IMR-90 (cell line): Measurements from ENCODE around the gene TAS1R1. TPM values are rescaled to one million over a fixed set of nuclear protein-coding genes. Genes with fewer than 3 reads are reported as not detected.

Experiments used
- ATAC-seq: fragments of 200-7000 bp; cut with Tn5 transposase; 2 replicates; pipeline ENCODE4 v1.9.1; 2020; ENCODE audit warnings: low read depth, mild to moderate bottlenecking, moderate library complexity
- BruUV-seq: library from RNA; stranded (reverse); fragments of 400-500 nt; replicated peaks from 2 replicates; lab custom pipeline; 2021; lab: Mats Ljungman, UMichigan
- CTCF ChIA-PET: fragments of 300-600 bp; formaldehyde crosslinking; extraction: SDS; loops from one replicate; lab custom pipeline; 2021; ENCODE audit warnings: antibody characterized with exemption; lab: Yijun Ruan, JAX
- POLR2A ChIA-PET: fragments of 300-600 bp; sonication (Branson Sonifier 250); formaldehyde crosslinking; loops from one replicate; lab custom pipeline; 2022; ENCODE audit warnings: antibody characterized with exemption; ENCODE audit not compliant: unreplicated experiment; lab: Charles Lee
- DNase-seq: peaks from one replicate; pipeline ENCODE4 v3.0.0; 2013
- H2AFZ ChIP-seq: replicated peaks from 2 replicates; pipeline ENCODE3; 2013; ENCODE audit warnings: low read length, mild to moderate bottlenecking; ENCODE audit not compliant: poor library complexity
- H2AK5ac ChIP-seq: 2 replicates; pipeline ENCODE4 v1.6.1; 2013; ENCODE audit warnings: low read depth, low read length, inconsistent platforms
- H2AK9ac ChIP-seq: replicated peaks from 2 replicates; pipeline ENCODE3; 2013; ENCODE audit warnings: mild to moderate bottlenecking, low read depth, low read length, moderate library complexity; ENCODE audit not compliant: poor library complexity
- H2BK120ac ChIP-seq: 2 replicates; pipeline ENCODE4 v1.6.1; 2013; ENCODE audit warnings: low read depth, low read length, inconsistent platforms
- H2BK15ac ChIP-seq: 3 replicates; pipeline ENCODE4 v1.6.1; 2013; ENCODE audit warnings: low read depth, low read length, inconsistent platforms
- H2BK20ac ChIP-seq: 2 replicates; pipeline ENCODE4 v1.6.1; 2013; ENCODE audit warnings: low read depth, mild to moderate bottlenecking, inconsistent platforms, low read length, moderate library complexity
- H2BK5ac ChIP-seq: 2 replicates; pipeline ENCODE4 v1.6.1; 2013; ENCODE audit warnings: mild to moderate bottlenecking, low read depth, low read length, inconsistent platforms; ENCODE audit not compliant: poor library complexity, severe bottlenecking
- H3K14ac ChIP-seq: replicated peaks from 2 replicates; pipeline ENCODE4 v1.6.1; 2013; ENCODE audit warnings: low read depth, low read length, inconsistent platforms
- H3K18ac ChIP-seq: 2 replicates; pipeline ENCODE4 v1.6.1; 2013; ENCODE audit warnings: low read depth, low read length, control low read depth
- H3K23ac ChIP-seq: 2 replicates; pipeline ENCODE4 v1.6.1; 2013; ENCODE audit warnings: low read depth, low read length, inconsistent platforms
- H3K27ac ChIP-seq: 2 replicates; pipeline ENCODE4 v1.5.1; 2013; ENCODE audit warnings: mild to moderate bottlenecking, control low read depth, low read length; ENCODE audit not compliant: insufficient read depth
- H3K27me3 ChIP-seq: 2 replicates; pipeline ENCODE4 v1.6.1; 2013; ENCODE audit warnings: low read length; ENCODE audit not compliant: control insufficient read depth, insufficient read depth
- H3K36me3 ChIP-seq: 2 replicates; pipeline ENCODE4 v1.6.1; 2013; ENCODE audit warnings: low read length, mixed read lengths; ENCODE audit not compliant: control insufficient read depth, insufficient read depth
- H3K4ac ChIP-seq: 2 replicates; pipeline ENCODE4 v1.6.1; 2013; ENCODE audit warnings: low read depth, low read length, inconsistent platforms
- H3K4me1 ChIP-seq: 2 replicates; pipeline ENCODE4 v1.6.1; 2013; ENCODE audit warnings: low read length, mixed read lengths; ENCODE audit not compliant: control insufficient read depth, insufficient read depth
- H3K4me2 ChIP-seq: 2 replicates; pipeline ENCODE4 v1.6.1; 2013; ENCODE audit warnings: low read depth, mild to moderate bottlenecking, control low read depth, low read length, moderate library complexity
- H3K4me3 ChIP-seq: 2 replicates; pipeline ENCODE4 v1.5.1; 2013; ENCODE audit warnings: low read depth, mild to moderate bottlenecking, control low read depth, low read length, moderate library complexity; ENCODE audit not compliant: insufficient read depth
- H3K56ac ChIP-seq: 2 replicates; pipeline ENCODE4 v1.6.1; 2013; ENCODE audit warnings: low read length, inconsistent platforms; ENCODE audit not compliant: insufficient read depth; ENCODE audit errors: extremely low read depth
- H3K79me1 ChIP-seq, 2 experiments: 2 replicates each; pipeline ENCODE4 v1.6.1; 2013; ENCODE audit warnings: low read length in 2 of 2, inconsistent platforms in 1 of 2, low read depth in 1 of 2
- H3K9ac ChIP-seq: 2 replicates; pipeline ENCODE4 v1.6.1; 2013; ENCODE audit warnings: low read depth, low read length, control low read depth
- H3K9me1 ChIP-seq: 2 replicates; pipeline ENCODE4 v1.6.1; 2013; ENCODE audit warnings: low read length, inconsistent platforms; ENCODE audit not compliant: insufficient read depth
- H3K9me3 ChIP-seq: 2 replicates; pipeline ENCODE4 v1.6.1; 2013; ENCODE audit warnings: low read length; ENCODE audit not compliant: control insufficient read depth, insufficient read depth
- H4K20me1 ChIP-seq: 2 replicates; pipeline ENCODE4 v1.6.1; 2013; ENCODE audit warnings: low read length, inconsistent platforms; ENCODE audit not compliant: insufficient read depth
- H4K5ac ChIP-seq: 2 replicates; pipeline ENCODE4 v1.6.1; 2013; ENCODE audit warnings: mild to moderate bottlenecking, low read depth, low read length, control low read depth
- H4K8ac ChIP-seq, 2 experiments: 2 replicates each; pipeline ENCODE4 v1.6.1; 2013; ENCODE audit warnings: low read depth in 2 of 2, low read length in 2 of 2, control low read depth in 1 of 2, inconsistent platforms in 1 of 2
- H4K91ac ChIP-seq: 2 replicates; pipeline ENCODE4 v1.6.1; 2013; ENCODE audit warnings: low read depth, low read length, inconsistent platforms; ENCODE audit not compliant: insufficient read depth
- CEBPB ChIP-seq: IDR thresholded peaks from 2 replicates; pipeline ENCODE4 v1.6.1; 2012; ENCODE audit warnings: low read depth, low read length, improper control_type of control experiment
- MAFK ChIP-seq: IDR thresholded peaks from 2 replicates; pipeline ENCODE4 v1.6.1; 2012; ENCODE audit warnings: low read depth, low read length, improper control_type of control experiment
- MXI1 ChIP-seq: IDR thresholded peaks from 2 replicates; pipeline ENCODE4 v1.6.1; 2012; ENCODE audit warnings: low read depth, mild to moderate bottlenecking, low read length, moderate library complexity, borderline replicate concordance
- RAD21 ChIP-seq: IDR thresholded peaks from 2 replicates; pipeline ENCODE4 v1.6.1; 2012; ENCODE audit warnings: low read length, improper control_type of control experiment
- RFX5 ChIP-seq: IDR thresholded peaks from 2 replicates; pipeline ENCODE4 v1.8.0; 2012; ENCODE audit warnings: low read depth, mild to moderate bottlenecking, low read length, moderate library complexity
- SMC3 ChIP-seq: fragments of 150-350 bp; IDR thresholded peaks from 2 replicates; pipeline ENCODE4 v1.6.1; 2016; ENCODE audit warnings: low read depth, mild to moderate bottlenecking, antibody characterized with exemption, low read length, moderate library complexity
- USF2 ChIP-seq: fragments of 150-350 bp; IDR thresholded peaks from 2 replicates; pipeline ENCODE4 v1.6.1; 2017; ENCODE audit warnings: mild to moderate bottlenecking, antibody characterized with exemption, low read length, low read depth
- WGBS, 2 experiments: methylation state at CpG; one replicate each; pipeline versions ENCODE4 v1.1.5 to v1.1.7; 2013; ENCODE audit warnings: missing lambda C conversion rate in 2 of 2; ENCODE audit not compliant: insufficient read length in 1 of 2; ENCODE audit errors: extremely low coverage in 2 of 2; 5-methylcytosine and 5-hydroxymethylcytosine counted together
- dilution Hi-C: fragments of 300-500 bp; cut with HindIII; formaldehyde crosslinking; loops from one replicate; pipeline ENCODE4 v1.14.3; 2018; ENCODE audit warnings: low sequenced_read_pairs; ENCODE audit not compliant: unreplicated experiment
- in situ Hi-C: fragments of 300-500 bp; cut with MboI; formaldehyde crosslinking; loops from 3 replicates; pipeline ENCODE4 v1.14.3; 2019; ENCODE audit warnings: low sequenced_read_pairs, inconsistent platforms, mixed read lengths
- intact Hi-C: fragments of 100-400 bp; cut with micrococcal nuclease; formaldehyde crosslinking; loops from 2 replicates; pipeline ENCODE4 v1.10.0; 2022
- polyA plus RNA-seq, 3 experiments: library from polyadenylated mRNA; depleted of rRNA; stranded (reverse); fragments of >200 nt; gene quantifications; 2 replicates each; pipeline ENCODE4 v1.2.3, GENCODE V29; 2012; ENCODE audit warnings: low replicate concordance in 1 of 3
- total RNA-seq: library from RNA; depleted of rRNA; stranded (reverse); fragments of >200 nt; gene quantifications from 2 replicates; pipeline ENCODE4 v1.2.3, GENCODE V29; 2012
- TF ChIP-seq, protein P1 (sequence below): fragments of 150-350 bp; IDR thresholded peaks from 2 replicates; pipeline ENCODE4 v1.6.1; 2016; ENCODE audit warnings: low read depth, mild to moderate bottlenecking, low read length, moderate library complexity, borderline replicate concordance

Gene TAS1R1
- total and polyA plus RNA-seq, 2 of the 4 experiments (the other 2 are of a cell fraction) = 0.05 TPM; not detected in 1

DNA sequence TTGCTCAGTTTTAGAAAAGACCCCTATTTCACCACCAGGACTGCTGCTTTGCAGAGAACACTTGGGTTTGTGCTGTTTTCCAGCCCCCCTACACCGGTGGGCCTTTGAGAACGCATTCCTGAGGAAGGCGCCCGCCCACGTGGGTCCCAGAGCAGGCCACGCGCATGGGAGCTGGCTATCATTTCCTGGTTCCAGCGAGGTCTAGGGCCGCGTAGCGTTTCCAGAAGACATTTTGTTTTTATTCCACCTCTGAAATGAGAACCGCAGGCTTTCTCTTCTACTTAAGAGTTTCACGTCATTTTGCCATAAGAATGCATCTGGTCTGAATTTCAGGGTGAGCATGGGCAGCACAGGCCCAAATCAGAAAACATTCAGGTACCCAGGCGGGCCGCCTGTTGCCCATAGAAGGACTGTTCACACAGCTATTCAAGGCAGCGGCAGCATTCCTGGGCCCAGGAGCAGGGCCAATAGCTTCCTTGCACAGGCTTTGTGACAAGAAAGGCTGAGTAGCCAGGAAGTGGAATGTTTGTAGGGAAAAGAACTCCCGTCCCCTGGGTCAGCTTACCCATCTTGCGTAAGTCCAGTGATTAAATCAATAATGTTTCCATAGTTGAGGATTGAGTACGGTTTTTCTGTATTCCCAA lies 48.9 kb downstream of the TAS1R1 start:
- Histone ChIP-seq H2AFZ (peak overlapping the region; percentile 96), H2BK120ac (peak overlapping the region; percentile 95), H3K56ac (peak overlapping the region; percentile 94), H2BK20ac (peak overlapping the region; percentile 80), H4K5ac (peak overlapping the region; percentile 96), H2AK5ac (peak overlapping the region; percentile 79), H3K4ac (peak overlapping the region; percentile 85), H3K23ac (peak overlapping the region; percentile 84), H3K14ac (peak overlapping the region; percentile 95), H3K27me3 (no peaks in the 10 kb centered on the region), H3K4me2 (peak overlapping the region; percentile 75), H2BK15ac (peak overlapping the region; percentile 89), H2BK5ac (peak overlapping the region; percentile 96), H4K91ac (peak overlapping the region; percentile 96), H3K9me1 (peaks cover 10% of the 10 kb centered on the region), H3K9ac (peak overlapping the region; percentile 81), H2AK9ac (peak overlapping the region; percentile 88), H3K36me3 (peaks cover 3% of the 10 kb centered on the region; the same call in 1 of the 2 replicates), H3K27ac (peak overlapping the region; percentile 95), H4K20me1 (peaks cover 34% of the 10 kb centered on the region), H4K8ac (peak overlapping the region; percentile 98), H3K9me3 (no peaks in the 10 kb centered on the region), H3K4me3 (no peak overlapping the region), H3K18ac (peak overlapping the region; percentile 81), H3K79me1 (peaks cover 0 to 37% of the 10 kb centered on the region in 2 experiments; a peak in 2 of 4 replicates), H3K4me1 (peaks cover 14% of the 10 kb centered on the region)
- 10% methylated on average over 15 of the region's 19 CpGs; no CpG with 5 or more reads in 1 of the 2 experiments for WGBS, 2 experiments
- in situ Hi-C loops = no loop called here
- no TSS peak for BruUV-seq
- TF ChIP-seq MAFK (0 out of 2 replicates have a peak, but pooled peaks have one; percentile 29), USF2 (peak; percentile 67; the same call in 1 of the 2 replicates), MXI1 (peak; percentile 87; the same call in 1 of the 2 replicates), CEBPB (peak; percentile 91), SMC3 (no peak), RAD21 (no peak), RFX5 (no peak)
- TF ChIP-seq, protein P1, sequence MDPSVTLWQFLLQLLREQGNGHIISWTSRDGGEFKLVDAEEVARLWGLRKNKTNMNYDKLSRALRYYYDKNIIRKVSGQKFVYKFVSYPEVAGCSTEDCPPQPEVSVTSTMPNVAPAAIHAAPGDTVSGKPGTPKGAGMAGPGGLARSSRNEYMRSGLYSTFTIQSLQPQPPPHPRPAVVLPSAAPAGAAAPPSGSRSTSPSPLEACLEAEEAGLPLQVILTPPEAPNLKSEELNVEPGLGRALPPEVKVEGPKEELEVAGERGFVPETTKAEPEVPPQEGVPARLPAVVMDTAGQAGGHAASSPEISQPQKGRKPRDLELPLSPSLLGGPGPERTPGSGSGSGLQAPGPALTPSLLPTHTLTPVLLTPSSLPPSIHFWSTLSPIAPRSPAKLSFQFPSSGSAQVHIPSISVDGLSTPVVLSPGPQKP = no peak
- DNase-seq (peak; percentile 86), ATAC-seq (peak; percentile 16)
- intact Hi-C loops = loop anchor here (1.0 kb wide), 1 partner anchor 9 kb away; the partner anchor contains the start of gene PHF13
- dilution Hi-C loops = no loop called here
- ChIA-PET CTCF (no interaction called here), POLR2A (no interaction called here)
